ENCODE measurements around the gene UQCRQ.

The UQCRQ gene

DNA sequence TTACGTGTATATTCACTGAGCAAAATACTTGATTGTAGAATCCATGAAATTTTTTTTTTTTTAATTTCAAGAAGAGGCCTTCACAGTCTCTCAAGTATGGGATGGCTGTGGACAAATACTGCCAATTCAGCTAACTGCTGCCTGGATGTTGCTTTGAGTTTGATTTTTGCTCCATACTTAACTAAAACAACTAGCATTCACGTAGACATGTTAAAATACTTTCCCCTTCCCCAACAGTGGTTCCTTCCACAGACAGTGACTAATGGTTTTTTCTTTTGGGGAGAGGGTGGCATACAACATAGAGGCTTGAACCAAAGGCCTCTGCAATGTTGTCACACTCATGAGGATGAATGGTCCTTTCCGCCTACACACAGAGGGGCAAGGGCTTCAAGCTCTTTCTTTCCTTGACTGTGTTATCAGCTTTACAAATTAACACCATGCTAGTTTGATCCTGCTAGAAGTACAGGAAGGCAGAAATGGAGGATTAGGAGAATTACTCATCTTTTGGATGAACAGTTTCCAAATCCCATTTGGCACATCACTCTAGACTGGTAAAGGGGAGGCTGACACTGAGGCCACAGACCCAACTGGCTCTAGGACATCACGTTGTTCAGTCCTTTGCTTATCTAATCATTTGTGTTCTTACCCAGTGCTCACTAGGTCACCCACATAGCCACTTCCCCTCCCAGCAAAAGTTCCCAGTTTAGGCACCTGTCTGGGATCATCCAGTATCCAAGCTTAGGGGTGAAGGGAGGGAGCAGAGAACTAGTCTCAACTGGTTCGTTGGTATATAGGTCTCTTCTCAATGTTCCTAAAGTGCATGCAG, 5.2 kb downstream of the UQCRQ start:
- no peak for DNase-seq (ENCODE audit: low read depth)

DNA sequence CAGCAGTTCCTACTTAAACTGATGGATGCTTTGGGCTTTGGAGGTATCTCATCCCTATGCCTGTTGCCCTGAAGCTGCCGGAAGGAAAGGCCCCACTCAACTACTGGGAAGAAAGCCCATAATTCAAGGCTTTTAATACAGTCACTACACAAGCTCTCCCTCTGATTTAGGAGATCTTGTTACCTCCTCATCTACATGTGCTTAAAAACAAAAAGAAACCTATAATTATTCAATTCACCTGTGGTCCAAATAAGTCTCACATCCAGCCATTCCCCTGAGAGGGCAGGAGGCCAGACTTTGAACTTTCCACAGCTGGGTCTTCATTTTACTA, 6.3 kb downstream of the UQCRQ start:
- no peak for DNase-seq (ENCODE audit: low read depth)

DNA sequence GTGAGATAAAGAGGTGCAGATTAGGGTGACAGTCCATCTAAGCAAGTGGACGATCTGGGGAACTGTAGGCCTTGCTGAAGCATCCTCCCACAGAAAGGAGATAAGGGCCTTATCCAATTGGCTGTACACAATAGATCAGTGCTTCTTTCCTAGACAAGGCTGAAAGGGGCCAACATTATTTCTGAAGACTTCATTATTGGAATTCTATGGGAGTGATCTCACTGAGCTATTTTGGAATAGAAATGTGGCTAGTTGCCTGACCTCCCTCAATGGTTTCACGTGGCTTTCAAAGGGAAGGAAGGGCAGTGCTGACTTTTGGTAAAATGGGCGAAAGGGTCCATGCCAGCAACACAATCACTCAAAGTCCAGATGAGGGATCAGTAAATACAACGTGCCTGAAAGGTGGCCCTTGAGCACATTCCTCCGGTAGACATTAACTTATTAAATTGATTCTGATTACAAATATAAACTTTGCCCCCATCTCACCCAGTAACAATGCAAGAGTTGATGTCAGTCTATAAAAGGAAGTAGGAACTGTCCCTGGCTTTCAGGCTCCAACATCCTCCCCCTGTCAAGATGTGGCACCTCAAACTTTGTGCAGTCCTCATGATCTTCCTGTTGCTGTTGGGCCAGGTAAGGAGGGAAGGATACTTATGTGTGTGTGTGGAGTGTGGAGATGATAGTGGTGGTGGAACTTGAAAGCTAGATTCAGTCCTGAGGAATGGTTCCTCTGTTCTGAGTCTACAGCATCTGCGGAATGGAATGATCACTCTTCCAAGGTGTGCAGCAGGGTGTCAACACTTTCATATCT, 6.9 kb downstream of the UQCRQ start, which contains the start of gene LEAP2:
TSS of gene LEAP2 (plus strand) at position 550 of the 811 bp plus-strand sequence. CDS start at position 577, 27 bp downstream.
- DNase-seq (ENCODE audit: low read depth), result no peak

DNA sequence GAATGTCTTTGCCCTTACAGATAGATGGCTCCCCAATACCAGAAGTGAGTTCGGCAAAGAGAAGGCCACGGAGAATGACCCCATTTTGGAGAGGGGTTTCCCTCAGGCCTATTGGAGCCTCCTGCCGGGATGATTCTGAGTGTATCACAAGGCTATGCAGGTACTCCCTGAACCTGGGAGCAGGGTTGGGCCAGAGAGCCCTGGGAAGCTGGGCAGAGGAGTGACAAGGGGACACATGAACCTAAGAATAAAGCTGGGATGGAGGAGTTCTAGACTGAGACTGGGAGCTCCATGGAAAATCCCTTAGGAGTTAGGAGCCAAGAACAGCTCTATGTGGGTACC, 7.5 kb downstream of the UQCRQ start:
- DNase-seq (ENCODE audit: low read depth), result no peak

DNA sequence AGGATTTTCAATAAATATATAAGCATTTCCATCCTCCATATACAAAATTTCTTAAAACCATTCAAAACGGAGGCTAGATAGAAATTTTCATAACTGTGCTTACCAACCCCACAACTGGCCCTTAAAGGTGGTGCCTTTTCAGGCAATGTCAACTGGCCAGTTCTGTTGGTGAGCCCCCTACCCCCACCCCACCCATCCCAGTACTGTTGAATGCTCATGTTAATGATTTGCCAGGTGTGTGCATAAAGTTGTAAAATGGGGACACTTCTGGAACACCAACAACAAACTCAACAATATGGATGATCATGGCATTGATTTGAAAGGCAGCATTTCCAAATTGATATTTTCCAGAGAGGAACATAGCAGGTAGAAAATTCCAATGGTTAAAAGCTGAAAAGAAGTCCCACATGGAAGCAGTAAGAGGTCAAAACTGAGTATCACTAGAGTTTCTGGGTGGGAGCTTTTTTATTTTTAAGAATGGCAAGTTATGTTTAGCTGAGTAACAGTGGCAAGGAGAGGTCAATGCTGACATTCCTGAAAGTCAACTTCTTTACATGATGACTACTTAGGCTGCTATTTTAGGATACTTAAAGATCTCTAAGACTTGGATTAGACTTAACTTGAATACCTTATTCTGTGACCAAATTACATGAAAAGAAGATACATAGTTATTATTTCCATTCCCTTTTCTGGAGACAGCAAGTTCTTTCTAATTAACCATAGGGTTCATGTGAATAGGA, 9.7 kb downstream of the UQCRQ start:
- no peak for DNase-seq (ENCODE audit: low read depth)

DNA sequence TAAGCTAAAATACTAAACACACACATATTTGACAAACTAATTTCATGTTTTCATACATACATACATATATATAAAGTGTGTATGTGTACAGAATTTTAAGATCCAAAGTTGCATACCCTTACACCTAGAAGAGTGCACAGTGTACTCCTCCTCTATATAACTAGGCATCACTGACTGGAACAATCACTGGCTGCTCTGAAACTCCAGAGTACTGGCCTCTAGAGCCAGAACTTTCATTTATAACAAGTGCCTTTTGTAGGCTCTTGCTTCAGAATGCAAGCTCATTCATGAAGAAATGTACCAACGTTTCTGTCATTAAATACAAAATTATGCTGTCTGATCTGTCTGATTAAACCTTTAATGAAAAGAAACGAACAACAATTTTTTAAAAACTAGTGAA, 11.0 kb downstream of the UQCRQ start:
- no peak for DNase-seq (ENCODE audit: low read depth)

DNA sequence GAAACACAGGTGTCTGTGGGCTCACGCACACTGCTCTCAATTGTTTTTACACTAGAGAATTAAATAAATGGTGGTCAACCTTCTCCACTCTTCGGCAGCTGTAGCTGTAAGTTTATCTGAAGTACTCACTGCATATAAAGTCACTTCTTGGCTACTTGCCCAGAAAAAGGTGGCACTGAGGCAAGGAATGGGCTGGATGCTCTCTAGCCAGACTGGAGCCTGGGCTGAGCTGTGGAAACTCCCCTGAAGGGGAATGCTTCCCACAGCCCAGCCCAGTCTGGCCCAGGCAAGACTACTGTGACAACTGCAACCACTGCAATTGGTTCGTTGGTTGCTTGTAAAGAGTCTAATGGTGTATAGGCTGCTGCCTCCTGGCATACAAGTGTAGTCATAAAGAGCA, 11.5 kb downstream of the UQCRQ start:
- DNase-seq (ENCODE audit: low read depth), result no peak

DNA sequence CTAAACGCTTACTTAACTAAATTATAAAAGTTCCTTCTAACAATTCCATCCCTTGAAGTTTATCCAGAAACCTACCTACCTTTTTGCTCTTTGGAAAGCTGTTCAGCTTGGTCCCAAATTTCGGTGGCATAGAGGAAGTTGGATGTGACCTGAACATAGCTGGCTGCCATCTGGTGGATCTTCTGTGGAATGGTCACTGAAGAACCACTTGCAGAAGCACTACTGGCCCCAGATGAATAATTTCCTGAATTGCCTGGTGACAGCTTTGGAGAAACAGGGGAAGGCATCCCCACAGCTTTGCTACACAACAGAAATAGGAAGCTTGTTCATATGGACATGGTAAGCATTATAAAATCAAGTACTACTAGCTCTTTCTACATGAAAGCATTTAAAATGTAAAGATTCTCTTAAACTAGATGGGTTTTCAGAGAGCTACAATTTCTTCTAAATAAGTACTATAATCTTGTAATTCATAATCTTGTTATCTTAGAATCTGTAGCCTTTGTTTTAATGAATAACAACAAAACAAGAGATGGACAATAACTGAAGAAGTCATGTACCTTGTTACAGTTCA, 16.9 kb downstream of the UQCRQ start:
- no peak for DNase-seq (ENCODE audit: low read depth)

DNA sequence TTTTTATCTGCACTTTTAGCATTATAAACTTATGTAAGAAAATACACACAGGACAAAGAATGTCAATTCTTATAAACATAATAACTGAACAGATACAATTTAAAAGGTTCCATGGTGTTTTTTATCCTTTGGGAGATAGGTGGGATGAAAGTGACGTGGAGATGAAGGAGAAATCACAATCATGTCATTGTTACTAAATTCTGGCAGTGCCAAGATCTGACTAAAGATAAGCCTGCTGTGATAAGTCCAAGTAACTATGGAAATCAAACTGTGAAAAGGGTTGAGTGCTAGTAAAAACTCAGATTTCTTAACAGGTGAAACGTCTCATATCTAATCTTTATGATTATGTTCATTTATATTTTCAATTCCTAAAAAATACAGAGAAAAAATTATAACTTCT, 18.1 kb downstream of the UQCRQ start:
- DNase-seq (ENCODE audit: low read depth), result no peak

DNA sequence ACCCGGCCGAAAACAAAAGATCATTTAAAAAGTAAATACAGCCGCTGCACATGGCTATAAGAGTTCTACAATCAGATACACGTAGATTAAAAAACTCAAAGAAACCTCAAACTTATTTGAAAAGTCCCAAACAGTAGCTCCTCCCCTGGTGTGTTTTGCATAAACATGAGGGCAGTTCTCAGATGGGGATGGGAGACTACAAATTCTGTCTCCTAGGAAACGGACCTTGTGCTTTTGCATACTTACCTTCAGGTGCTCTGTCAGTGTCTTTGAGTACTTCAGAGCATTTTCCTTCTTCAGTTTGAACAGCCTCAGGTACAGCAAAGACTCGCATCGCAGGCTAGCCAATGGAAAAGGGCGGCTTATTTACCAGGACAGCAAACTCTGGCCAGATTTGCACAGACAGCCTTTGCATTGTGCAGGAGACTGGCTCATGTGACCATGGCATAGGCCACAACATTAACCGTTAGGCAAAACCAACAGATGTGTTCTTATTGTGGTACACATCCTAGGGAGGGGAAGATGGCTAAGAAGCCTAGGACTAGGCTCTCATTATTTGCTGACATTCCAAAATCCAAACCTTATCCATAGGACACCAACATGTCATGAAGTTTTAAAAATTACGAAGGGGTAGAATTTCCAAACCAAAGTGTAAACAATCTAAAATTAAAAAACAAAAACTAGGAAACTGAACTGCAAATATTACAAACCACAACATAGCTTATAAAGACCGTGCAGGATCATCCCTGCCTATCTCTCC, 19.8 kb downstream of the UQCRQ start:
- DNase-seq (ENCODE audit: low read depth), result no peak

DNA sequence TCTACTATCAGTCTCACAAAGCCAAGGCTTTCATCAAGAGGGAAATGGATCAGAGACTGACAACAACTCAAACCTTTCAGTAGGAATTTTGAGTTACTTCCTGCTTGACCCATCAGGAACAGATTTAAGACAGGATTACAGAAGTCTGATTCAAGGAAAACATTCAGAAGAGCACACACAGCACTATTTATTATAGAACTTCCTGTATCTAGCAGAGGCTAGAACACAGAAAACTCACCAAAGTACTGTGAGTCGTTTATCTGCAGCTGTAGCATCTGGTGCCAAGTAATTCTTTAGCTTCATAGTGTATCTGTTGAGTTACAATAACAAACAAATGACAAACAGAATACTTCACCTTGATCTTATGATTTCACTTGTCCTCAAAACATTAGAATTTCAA, 20.8 kb downstream of the UQCRQ start:
- no peak for DNase-seq (ENCODE audit: low read depth)

DNA sequence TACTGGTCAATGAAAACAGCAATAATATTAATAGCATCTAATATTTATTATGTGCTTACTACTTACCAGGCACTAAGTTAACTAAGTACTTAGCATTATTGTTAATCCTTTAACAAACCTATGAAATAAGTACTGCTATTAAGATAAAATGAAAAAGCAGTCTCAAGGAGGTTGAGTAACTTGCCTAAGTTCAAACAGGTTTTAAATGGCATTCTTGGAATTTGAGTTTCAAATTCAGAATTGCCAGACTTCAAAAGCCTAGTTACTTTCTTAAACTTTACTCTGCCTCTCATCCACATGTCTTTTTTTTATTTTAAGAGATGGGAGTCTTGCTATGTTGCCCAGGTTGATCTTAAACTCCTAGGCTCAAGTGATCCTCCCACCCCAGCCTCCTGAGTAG, 23.1 kb downstream of the UQCRQ start:
- no peak for DNase-seq (ENCODE audit: low read depth)

DNA sequence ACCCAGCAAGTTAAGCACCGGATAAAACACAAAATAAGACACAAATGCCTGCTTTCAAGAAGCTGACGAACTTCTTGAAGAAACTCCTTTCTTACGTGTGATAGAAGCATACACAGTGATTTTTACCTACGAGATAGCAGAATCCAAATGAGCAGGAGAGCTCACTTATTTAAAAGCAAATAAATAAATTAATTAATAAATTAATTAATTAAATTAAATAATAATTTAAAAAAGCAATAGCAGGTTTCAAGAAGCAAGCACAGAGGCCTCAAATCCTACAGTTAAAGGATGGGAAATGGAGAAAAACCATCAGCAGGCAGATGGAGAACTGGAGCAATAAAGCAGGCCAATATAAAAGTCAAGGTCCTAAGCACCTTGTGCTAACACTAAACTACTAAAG, 24.4 kb downstream of the UQCRQ start:
- no peak for DNase-seq (ENCODE audit: low read depth)

DNA sequence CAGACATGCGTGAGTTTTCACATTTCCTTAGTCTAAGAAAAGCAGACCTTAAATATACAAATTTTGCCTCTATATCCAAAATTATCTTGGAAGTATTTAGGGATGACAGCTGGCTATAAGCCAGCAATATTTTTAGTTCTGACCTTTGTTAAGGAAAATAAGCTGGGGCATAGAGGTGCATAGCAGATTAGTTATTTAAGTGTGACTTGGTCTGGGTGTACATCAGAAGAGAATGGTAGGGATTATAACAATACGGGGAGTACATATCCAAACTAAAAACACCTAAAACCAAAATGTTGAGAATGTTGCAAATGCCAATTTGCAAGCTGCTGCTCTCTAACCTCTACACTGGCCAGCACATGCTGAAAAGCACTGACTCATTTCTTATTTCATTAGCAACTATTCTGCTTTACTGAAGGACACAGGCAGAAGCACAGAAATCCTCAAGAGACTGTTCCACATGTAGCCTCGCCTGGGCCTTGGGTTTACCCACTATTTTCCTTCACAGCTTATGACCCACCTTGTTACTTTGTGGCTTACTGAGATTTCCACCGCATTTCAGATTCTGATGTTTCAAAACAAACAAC, 29.4 kb downstream of the UQCRQ start:
- DNase-seq (ENCODE audit: low read depth), result no peak

DNA sequence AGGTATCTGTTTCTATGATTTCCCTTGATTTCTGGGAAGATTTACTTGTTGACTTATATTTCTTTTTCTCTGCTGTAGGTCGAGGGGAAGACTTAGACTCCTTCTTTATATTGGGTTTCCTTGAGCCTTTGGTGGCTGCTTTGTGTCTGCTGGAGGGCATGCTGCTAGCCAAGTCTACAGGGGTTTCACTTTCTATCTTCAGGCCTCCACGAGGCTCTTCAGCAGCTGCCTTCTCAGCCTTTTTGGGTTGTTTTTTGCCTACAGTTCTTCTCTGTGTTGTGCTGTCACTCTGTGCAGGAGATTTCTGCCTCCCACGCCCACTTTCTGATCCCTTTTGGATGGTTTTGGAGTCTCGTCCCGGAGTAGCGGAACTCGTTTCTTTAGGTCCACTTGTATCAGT, 30.2 kb downstream of the UQCRQ start:
- no peak for DNase-seq (ENCODE audit: low read depth)

DNA sequence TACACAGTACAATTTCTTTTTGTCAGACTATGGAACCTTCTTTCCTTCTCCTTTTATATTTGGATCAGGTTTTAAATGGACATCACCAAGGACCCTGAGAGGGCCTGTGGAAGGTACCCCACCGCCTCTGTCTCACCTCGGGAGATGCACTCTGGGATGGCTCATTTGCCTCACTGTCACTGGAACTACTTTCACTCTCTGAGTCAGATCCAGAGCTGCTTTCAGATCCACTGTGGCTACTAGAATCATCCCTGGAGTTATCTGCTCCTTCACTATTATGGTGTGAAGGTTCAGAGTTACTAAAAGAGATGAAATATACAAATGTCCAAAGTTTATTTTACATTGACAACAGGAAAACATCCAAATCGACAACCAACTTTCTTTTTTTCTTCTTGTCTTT, 31.7 kb downstream of the UQCRQ start:
- DNase-seq (ENCODE audit: low read depth), result no peak

DNA sequence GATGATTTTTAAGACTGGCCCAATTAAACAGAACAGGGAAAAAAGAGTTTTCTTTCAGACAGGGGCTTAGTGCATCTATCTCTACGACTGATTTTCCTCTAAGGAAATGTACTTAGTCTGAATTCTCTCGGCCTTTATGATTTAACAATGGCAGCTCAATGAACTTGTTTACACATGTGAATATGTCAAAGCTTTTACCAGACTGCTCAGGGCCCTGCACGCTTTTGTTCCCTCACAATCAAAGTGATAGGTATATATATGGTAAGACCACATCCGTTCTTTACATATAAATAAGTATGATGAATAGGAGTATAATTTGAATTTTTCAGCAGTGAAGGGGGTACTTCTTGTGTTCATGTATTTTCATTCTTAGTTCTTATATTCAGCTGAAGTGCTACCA, 34.6 kb downstream of the UQCRQ start:
- no peak for DNase-seq (ENCODE audit: low read depth)

DNA sequence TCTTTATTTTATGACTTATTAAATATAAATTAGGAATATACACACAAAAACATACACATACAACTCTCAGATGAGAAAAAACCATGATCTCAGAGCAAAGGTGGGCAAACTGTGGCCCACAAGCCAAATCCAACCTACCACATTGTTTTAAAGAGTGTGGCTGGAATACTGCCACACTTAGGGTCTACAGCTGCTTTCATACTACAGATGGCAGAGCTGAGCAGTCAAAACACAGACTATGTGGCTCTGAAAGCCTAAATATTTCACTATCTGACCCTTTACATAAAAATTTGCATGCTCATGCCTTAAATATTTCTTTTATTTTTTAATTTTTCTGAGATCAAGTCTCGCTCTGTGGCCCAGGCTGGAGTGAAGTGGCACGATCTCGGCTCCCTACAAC, 35.3 kb downstream of the UQCRQ start:
- DNase-seq (ENCODE audit: low read depth), result no peak

DNA sequence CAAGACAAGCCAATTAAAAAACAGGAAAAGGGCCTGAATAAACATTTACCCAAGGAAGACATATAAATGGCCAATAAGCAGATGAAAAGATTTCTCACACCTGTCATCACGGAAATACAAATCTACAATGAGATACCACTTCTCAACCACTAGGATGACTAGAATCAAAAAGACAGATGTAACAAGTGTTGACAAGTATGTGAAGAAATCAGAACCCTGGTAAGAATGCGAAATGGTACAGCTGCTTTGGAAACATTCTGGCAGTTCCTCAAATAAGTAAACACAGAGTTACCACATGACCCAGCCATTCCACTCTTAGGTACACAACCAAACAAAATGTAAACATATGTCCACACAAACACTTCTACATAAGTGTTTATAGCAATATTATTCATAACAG, 39.5 kb downstream of the UQCRQ start:
- DNase-seq (ENCODE audit: low read depth), result no peak

DNA sequence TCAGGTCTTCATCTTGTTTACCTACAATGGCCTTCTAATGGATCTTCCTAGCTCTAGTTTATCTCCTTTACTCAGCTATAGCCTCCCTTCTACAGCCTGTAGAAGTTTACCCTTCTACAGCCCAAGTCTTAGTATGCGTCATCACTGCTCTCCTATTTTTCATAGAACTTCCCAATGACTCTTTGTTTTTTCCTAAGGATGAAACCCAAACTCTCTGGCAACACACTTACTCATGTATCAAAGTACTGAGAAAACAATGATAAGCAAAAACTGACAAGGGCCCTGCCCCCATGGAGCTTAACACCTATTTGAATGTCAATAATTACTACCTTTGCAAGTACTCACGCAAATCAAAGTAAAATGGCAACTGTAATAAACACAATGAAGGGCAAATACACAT, 40.7 kb downstream of the UQCRQ start:
- DNase-seq (ENCODE audit: low read depth), result no peak

DNA sequence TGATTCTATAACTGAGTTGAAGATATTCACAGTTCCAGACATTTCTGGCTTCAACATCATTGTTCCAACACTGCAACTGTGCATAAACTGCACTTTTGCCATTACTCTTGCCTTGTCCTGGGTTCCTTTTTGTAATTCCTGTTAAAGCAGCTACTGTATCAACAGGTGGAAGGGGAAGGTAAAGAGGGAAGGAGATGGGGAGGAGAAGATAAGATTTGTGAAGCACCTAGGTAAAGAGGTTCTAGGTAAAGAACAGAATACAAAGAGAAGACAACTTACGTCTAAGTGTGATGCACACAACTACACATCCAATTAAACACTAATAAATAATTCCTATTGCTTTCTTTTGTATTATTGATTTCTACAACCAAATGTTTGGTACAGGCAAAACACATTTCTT, 43.3 kb downstream of the UQCRQ start:
- DNase-seq (ENCODE audit: low read depth), result no peak

DNA sequence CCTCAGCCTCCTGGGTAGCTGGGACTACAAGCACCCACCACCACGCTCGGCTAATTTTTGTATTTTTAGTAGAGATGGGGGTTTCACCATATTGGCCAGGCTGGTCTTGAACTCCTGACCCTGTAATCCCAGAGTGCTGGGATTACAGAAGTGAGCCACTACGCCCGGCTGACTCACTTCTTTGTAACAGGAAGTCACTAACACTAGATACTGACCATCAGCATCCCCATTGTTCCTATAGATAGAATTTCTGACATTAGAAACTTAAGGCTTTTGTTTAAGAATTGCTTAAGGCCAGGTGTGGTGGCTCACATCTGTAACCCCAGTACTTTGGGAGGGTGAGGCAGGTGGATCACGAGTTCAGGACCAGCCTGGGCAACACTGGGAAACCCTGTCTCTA, 49.2 kb downstream of the UQCRQ start:
- no peak for DNase-seq (ENCODE audit: low read depth)
